Osteocyte (in vitro differentiated cells): ENCODE results near the gene ACP3. TPM values are rescaled to one million over a fixed set of nuclear protein-coding genes. Genes with fewer than 3 reads are reported as not detected.

Source experiments
- DNase-seq: peaks from one replicate; pipeline ENCODE4 v3.0.0; 2021; ENCODE audit warnings: mixed read lengths; ENCODE audit not compliant: unreplicated experiment; ENCODE audit errors: extremely low spot score
- H3K27ac Mint-ChIP-seq: one replicate; pipeline ENCODE4 v1.8.0; 2021; ENCODE audit warnings: mild to moderate bottlenecking, mixed read lengths; ENCODE audit not compliant: unreplicated experiment
- H3K27me3 Mint-ChIP-seq: one replicate; pipeline ENCODE4 v1.8.0; 2021; ENCODE audit warnings: mixed read lengths; ENCODE audit not compliant: unreplicated experiment
- H3K36me3 Mint-ChIP-seq: one replicate; pipeline ENCODE4 v1.8.0; 2021; ENCODE audit warnings: mixed read lengths; ENCODE audit not compliant: unreplicated experiment
- H3K4me1 Mint-ChIP-seq: one replicate; pipeline ENCODE4 v1.8.0; 2021; ENCODE audit warnings: mixed read lengths; ENCODE audit not compliant: unreplicated experiment
- H3K4me3 Mint-ChIP-seq: one replicate; pipeline ENCODE4 v1.8.0; 2021; ENCODE audit warnings: mild to moderate bottlenecking, moderate library complexity, mixed read lengths; ENCODE audit not compliant: unreplicated experiment
- H3K9me3 Mint-ChIP-seq: one replicate; pipeline ENCODE4 v1.8.0; 2021; ENCODE audit warnings: mixed read lengths; ENCODE audit not compliant: unreplicated experiment
- total RNA-seq: library from RNA; stranded (reverse); gene quantifications from 2 replicates; pipeline ENCODE4 v1.2.1, GENCODE V29; 2021
- TF ChIP-seq, protein P1 (sequence below): fragments of 200-600 bp; sonication (generic); IDR thresholded peaks from 2 replicates; pipeline ENCODE4 v1.5.0; 2021; ENCODE audit warnings: antibody characterized with exemption, mild to moderate bottlenecking, moderate library complexity

Gene ACP3
- total RNA-seq, 1 donor from 2014 or later: not detected

GRCh38 chr3:132352556-132353143, 35.4 kb downstream of the ACP3 start:
- Mint-ChIP-seq H3K27me3 (peaks cover 65% of the 10 kb centered on the region), H3K4me1 (peaks cover 2% of the 10 kb centered on the region), H3K4me3 (no peak overlapping the region), H3K27ac (no peak overlapping the region), H3K36me3 (no peaks in the 10 kb centered on the region), H3K9me3 (no peaks in the 10 kb centered on the region)
- DNase-seq: peak; percentile 86
- TF ChIP-seq, protein P1, sequence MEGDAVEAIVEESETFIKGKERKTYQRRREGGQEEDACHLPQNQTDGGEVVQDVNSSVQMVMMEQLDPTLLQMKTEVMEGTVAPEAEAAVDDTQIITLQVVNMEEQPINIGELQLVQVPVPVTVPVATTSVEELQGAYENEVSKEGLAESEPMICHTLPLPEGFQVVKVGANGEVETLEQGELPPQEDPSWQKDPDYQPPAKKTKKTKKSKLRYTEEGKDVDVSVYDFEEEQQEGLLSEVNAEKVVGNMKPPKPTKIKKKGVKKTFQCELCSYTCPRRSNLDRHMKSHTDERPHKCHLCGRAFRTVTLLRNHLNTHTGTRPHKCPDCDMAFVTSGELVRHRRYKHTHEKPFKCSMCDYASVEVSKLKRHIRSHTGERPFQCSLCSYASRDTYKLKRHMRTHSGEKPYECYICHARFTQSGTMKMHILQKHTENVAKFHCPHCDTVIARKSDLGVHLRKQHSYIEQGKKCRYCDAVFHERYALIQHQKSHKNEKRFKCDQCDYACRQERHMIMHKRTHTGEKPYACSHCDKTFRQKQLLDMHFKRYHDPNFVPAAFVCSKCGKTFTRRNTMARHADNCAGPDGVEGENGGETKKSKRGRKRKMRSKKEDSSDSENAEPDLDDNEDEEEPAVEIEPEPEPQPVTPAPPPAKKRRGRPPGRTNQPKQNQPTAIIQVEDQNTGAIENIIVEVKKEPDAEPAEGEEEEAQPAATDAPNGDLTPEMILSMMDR: peak; percentile 89

DNA sequence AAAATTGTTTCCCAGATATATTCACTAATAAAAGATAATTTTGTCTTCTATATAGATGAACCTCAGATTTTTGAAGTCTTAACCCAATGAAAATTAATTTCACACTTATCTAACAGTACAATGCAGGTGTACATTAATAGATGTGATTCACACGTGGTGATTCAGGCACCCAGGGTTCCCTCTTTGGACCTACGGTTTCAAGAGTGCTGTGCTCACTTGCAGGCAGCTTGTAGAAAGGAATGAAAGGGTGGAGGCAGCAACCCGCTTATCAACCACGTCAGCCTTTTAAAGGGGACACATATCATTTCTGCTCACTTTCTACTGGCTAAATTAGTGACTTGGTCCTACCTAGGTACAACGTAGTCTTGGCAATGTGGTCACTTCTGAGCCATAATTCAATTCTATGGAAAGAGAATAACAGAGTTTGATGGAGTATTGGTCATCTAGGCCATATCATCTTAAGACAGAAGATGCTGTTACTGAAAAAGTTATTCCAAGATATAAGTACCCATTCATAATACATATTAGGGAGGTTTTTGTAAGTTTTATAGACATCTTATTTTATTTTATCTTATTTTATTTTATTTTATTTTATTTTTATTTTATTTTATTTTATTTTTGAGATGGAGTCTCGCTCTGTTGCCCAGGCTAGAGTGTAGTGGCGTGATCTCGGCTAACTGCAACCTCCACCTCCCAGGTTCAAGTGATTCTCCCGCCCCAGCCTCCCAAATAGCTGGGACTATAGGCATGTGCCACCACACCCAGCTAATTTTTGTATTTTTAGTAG, 37.9 kb downstream of the ACP3 start:
- H3K4me1 Mint-ChIP-seq: peaks cover 2% of the 10 kb centered on the region
- H3K27me3 Mint-ChIP-seq: peaks cover 51% of the 10 kb centered on the region
- H3K4me3 Mint-ChIP-seq: no peak overlapping the region
- no peak overlapping the region for H3K27ac Mint-ChIP-seq
- no peaks in the 10 kb centered on the region for H3K36me3 Mint-ChIP-seq
- no peaks in the 10 kb centered on the region for H3K9me3 Mint-ChIP-seq
- TF ChIP-seq, protein P1: no peak
- DNase-seq: no peak

- no peak overlapping the region for H3K4me3 Mint-ChIP-seq
Measured at GRCh38 chr3:132356568-132356967, 39.4 kb downstream of the ACP3 start.

DNA sequence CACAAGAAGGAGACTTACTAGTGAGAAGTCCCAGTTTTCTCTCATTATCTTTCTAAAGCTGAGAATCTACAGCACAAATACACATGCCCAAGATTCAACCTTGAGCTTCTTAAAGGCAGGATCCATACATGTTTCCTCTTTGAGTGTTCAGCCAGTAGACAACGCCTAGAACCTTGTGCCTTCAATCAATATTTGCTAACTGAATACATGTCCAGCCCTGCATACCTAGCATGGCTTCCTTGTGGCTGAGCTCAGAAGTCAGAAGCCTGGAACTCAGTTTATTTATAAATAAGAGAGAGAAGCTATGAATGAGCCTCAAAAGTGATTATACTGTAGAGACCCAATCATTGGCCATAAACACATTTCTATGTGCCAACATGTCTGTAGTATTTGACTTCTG, 43.5 kb downstream of the ACP3 start:
- no peak overlapping the region for H3K4me3 Mint-ChIP-seq
- H3K27ac Mint-ChIP-seq: no peak overlapping the region
- DNase-seq: no peak
- no peaks in the 10 kb centered on the region for H3K9me3 Mint-ChIP-seq
- H3K27me3 Mint-ChIP-seq: peaks cover 62% of the 10 kb centered on the region
- no peaks in the 10 kb centered on the region for H3K4me1 Mint-ChIP-seq
- H3K36me3 Mint-ChIP-seq: no peaks in the 10 kb centered on the region
- TF ChIP-seq, protein P1: no peak

More at GRCh38 chr3:132356568-132356967, 39.4 kb downstream of the ACP3 start:
- H3K36me3 Mint-ChIP-seq: no peaks in the 10 kb centered on the region
- no peak for DNase-seq
- H3K27me3 Mint-ChIP-seq: peaks cover 53% of the 10 kb centered on the region
- no peak overlapping the region for H3K27ac Mint-ChIP-seq
- no peaks in the 10 kb centered on the region for H3K9me3 Mint-ChIP-seq
- TF ChIP-seq, protein P1: no peak
- peaks cover 2% of the 10 kb centered on the region for H3K4me1 Mint-ChIP-seq

- no peaks in the 10 kb centered on the region for H3K36me3 Mint-ChIP-seq
- TF ChIP-seq, protein P1: no peak
- no peak overlapping the region for H3K27ac Mint-ChIP-seq
- H3K4me3 Mint-ChIP-seq: no peak overlapping the region
- DNase-seq: no peak
- H3K27me3 Mint-ChIP-seq: peaks cover 57% of the 10 kb centered on the region
- no peaks in the 10 kb centered on the region for H3K9me3 Mint-ChIP-seq
- H3K4me1 Mint-ChIP-seq: no peaks in the 10 kb centered on the region
Measured at GRCh38 chr3:132362329-132362728, 45.1 kb downstream of the ACP3 start.
